HG02973 (cell line): ENCODE results near the gene ULK4.
"Not testable (repeated sequence)": the region's sequence is repeated elsewhere in the genome, so short reads cannot be mapped to it uniquely, and the experiment has no call there.

Source experiments
- ATAC-seq: cut with Tn5 transposase; IDR thresholded peaks from one replicate; pipeline ENCODE4 v1.9.1; 2021; ENCODE audit warnings: moderate library complexity; ENCODE audit not compliant: unreplicated experiment

ULK4 gene

DNA sequence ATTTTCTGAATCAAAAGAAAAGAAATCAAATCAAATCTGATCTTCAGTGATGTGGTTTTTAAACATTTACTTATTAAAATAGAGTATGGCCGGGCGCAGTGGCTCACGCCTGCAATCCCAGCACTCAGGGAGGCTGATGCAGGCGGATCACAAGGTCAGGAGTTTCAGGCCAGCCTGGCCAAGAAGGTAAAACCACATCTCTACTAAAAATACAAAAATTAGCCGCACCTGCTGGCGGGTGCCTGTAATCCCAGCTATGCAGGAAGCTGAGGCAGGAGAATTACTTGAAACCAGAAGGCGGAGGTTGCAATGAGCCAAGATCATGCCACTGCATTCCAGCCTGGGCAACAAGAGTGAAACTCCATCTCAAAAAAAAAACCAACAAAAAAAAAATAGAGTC, 169.1 kb downstream of the ULK4 start:
- ATAC-seq = no peak

DNA sequence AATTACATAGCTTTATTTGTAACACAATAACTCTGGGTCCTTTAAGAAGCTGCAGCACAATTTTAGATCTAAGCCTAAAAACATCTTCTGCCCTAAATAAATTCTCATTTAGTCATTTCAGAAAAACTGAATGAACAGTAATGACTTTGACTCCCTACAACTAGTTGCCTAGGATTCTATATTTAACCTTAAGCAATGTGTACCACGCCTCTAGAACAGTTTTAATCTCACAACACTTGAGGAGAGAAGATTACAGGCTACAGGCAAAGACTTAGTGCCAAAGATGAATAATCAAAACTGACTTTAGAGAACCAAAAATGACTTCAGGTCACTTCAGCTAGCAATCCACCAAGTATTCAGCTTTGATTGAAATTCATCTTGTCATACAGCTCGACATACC, 192.8 kb downstream of the ULK4 start:
- ATAC-seq = no peak

DNA sequence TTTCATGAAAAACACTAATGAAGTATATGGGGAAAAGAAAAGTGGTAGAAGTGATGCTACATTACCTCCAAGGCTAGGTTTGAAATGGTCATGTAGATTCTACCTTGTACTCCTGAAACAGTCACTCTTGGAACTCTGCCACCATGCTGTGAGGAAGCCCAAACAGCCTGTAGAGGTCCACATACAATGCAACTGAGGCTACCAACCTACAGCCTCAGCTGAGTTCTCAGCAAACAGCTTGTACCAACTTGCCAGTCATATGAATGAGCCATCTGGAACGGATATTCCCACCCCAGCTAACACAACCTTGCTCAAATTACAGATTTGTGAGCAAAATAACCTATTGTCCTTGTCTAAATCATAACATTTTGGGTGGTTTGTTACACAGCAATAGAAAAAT, 193.5 kb downstream of the ULK4 start:
- ATAC-seq = no peak

DNA sequence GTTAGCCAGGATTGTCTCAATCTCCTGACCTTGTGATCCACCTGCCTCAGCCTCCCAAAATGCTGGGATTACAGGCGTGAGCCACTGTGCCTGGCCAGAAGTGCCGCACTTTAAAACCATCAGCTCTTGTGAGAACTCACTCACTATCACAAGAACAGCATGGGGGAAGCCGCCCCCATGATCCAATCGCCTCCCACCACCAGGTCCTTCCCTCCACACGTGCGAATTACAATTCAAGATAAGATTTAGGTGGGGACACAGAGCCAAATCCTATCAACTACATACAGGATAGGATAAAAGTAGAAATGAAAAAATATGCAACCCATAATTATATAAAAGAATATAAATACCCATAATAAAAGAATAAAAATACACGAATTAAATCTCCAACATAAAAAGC, 199.0 kb downstream of the ULK4 start:
- ATAC-seq = not testable (repeated sequence)

DNA sequence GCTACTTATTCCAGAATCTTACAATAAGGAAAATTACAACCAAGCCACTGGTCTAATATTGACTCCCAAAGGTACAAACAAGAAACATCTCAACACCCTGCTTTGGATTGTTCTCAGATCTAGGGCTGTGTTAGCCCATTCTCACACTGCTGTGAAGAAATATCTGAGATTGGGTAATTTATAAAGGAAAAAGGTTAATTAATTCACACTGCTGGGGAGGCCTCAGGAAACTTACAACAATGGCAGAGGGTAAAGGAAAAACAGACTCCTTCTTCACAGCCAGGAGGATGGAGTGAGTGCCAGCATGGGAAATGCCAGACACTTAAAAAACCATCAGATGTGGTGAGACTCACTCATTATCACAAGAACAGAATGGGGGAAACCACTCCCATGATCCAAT, 208.3 kb downstream of the ULK4 start:
- ATAC-seq = no peak

DNA sequence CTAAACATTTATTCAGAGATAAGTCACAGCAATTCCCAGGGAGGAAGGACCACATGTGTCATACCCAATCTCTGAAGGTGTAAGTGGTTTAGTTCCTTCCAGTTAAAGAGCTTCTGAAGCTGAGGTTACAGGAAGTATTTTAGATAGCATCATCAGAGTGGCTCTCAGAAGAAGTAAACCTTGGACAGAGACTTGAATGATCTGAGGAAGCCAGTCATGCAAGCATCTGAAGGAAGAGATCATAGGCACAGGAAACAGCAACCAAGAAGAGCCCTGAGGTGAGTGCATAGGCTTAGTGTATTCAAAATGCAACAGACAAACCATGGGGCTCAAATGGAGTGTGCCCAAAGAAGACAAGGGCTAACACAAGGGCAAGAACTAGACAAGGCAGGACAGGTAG, 210.3 kb downstream of the ULK4 start:
- ATAC-seq = no peak

DNA sequence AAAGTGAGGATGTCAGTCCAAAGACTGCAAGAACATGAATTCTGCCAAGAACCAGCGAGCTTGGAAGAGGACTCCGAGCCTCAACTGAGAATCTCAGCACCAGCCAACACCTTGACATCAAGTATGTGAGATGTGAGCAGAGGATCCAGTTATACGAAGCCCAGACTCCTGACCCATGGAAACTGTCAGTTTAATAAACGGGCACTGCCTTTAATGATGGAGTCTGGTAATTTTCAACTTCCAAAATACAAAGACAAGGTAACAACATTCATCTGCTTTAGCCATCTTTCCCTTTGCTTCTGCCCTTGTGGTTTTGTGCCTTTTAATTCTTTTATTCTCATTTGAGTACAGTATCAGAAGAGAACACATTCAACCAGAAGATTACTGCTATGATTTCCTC, 211.9 kb downstream of the ULK4 start:
- ATAC-seq = no peak

DNA sequence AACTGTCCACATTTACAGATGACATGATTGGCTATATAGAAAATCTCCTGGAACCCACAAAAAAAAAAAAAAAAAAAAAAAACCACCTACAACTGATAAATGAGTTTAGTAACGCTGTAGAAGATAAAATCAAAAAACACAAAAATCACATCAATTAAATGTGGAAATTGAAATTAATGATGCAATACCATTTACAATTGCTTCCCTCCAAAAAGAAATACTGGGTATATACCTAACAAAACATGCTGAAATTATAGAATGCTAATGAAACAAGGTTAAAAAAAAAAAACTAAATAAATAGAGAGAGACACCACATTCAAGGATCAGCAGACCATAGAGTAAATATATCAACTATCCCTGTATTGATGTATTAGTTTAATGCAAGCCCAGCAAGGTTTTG, 215.7 kb downstream of the ULK4 start:
- no peak for ATAC-seq

DNA sequence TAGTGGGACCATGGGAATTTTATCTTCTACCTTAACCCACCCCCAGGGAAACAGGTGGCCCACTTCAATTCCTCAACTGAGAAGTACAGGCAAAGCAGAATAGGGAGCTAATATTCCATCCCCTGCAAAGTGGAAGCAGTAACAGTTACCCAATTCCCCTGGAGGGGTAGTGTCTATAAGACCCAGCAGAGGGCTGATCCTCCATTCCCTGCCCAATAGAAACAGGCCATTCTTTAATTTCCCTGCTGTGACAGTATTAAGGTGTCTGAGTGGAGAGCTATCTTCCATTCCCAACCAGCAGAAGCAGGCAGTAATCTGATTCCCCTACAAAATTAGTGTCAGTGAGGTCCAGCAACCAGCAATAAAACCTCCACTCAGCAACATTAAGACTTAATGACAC, 219.8 kb downstream of the ULK4 start:
- ATAC-seq = no peak

DNA sequence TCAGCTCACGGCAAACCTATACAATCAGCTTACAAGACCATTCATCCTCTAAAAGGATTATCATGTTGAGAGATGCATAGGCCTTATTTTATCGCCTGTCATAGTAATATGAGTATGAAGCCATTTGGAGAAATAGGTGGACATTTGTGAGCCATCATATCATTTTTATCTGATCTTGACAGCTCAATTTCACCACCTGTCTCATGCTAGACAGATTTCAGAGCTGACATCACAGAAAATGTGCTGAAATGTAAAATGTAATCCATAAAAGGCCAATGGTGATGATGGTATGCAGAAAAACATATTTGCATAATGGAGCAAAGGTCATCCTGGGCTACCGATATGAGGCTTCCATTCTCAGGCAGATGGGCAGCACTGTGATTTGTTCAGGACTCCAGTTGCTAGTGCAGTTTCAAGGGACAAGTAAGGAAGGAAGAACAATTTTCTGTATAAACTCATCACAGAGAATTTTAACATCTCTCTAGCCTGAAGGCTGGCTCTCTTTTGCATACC, 221.5 kb downstream of the ULK4 start:
- ATAC-seq = no peak

DNA sequence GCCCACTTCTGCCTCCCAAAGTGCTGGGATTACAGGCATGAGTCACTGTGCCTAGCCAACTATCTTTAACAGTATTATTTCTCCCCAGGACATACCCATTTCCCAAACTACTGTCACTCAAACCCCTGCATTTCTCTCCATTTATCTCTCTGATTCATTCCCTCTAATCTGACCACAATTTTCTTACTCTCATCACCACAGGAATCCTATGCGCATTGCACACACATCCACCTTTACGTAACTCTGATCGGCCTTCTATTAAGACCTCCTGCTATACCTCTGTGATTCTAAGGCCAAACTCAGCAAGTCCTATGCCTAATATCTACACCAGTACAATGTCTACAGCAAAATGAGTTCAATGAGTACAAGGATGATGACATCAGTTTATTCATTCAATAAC, 235.0 kb downstream of the ULK4 start:
- no peak for ATAC-seq

DNA sequence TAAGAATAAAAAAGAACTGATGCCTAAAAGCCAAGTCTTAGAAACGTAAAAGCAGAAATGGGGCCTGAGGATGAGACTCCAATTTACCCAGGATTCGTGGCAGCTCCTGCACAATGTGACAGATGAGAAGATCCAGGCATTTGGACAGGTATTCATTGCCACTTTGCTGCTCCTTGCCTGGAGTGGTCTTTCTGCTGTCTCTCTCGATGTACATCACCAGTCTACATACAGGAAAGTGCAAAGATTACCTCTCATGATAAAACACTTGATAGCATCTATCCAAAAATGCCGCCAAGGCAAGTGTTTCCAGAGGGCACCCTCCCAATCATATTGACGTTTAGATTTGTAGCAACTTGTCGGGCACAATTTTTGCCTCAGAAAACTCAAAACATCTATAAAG, 244.3 kb downstream of the ULK4 start:
- no peak for ATAC-seq

DNA sequence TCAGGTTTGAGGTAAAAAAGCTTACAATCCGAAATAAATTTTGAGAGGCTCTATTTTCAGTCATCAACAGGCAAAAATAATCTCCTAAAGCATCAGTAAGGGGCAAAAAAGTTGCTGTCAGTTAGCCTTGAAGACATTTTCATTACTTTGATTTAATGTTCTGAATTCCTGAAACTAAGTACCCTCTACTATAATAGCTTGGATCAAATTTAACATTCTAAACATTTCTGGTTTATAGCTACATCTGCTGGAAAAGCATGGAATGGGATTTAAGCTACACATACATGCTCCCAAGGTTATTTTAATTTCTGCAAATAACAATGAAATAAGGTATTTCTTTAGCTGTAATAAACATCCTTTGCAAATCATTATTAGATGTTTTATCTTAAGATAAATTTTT, 245.4 kb downstream of the ULK4 start:
- ATAC-seq = no peak

DNA sequence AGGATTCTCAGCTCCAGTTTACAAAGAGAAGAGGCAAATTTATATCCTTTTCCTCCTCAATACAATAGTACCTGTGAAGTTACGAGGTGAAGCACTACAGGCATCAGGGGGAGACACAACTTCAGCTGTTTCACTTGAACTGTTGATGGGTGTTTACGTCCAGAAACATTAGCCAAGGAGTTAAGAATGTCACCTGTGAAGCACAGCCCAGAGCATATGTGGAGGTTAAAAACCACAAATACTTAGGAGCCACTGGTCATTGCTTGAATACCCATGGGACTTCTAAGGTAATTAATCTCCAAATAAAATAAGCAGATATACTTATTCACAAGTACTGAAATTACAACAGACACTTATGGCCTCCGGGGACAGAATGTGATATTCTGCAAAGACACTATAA, 246.5 kb downstream of the ULK4 start:
- ATAC-seq = no peak

DNA sequence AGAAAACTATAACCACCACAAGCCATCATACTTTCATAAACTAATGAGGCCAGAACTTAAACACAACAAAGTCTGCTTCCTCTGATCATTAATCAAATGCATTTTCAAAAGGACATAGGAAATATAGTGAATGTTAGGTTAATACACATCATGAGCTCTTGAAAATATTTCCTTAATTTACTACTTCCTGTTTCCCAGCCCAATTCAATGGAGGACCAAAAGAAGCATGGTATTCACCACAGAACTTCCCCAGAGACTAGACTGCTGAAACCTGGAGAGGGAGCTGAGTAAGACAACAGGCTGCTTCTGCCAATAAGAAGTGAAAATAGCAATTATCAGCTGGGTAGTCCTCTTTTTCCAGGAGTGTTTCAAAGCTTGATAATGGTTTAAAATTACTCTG, 250.3 kb downstream of the ULK4 start:
- no peak for ATAC-seq

DNA sequence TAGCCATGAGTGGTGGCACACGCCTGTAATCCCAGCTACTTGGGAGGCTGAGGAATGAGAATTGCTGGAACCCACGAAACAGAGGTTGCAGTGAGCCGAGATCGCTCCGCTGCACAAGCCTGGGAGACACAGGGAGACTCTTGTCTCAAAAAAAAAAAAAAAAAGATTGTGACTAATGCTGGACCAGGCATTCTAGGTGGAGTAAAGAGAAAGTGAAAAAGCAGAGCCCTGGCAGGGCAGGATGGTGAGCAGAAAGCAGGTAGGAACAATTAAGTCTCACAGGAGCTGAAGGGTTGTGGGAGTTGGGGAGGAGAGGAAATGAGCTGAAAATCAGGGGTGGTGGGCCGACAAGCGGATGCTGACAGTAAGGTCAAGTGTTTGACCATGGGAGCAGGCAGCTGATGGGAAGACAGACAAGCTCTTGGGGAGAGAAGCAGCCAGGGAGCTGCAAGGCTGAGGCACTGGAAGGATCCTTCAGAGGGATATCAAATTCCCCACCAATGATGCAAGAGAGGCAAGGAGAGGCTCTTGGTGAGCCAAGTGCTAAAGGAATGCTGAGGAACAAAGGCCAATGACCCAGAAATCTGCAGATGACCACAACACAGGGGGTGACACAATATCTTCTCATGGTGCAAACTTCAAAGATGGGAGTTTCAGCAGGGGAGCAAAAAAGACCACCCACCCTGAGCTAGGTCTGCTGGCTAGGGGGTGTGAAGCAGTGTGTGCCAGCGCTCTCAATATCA, 251.1 kb downstream of the ULK4 start:
- ATAC-seq = no peak

DNA sequence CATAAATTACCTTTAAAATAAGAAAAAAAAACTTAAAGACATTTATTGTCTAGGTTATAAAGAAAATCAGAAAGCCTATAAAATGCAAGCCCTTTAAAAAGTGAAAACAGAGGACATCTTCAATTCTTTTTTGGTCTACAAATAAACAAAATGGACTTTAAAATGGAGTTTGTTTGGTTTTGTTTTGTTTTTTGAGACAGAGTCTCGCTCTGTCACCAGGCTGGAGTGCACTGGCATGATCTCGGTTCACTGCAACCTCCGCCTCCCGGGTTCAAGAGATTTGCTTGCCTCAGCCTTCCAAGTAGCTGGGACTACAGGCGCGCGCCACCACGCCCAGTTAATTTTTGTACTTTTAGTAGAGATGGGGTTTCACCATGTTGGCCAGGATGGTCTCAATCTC, 252.7 kb downstream of the ULK4 start:
- not testable (repeated sequence) for ATAC-seq

DNA sequence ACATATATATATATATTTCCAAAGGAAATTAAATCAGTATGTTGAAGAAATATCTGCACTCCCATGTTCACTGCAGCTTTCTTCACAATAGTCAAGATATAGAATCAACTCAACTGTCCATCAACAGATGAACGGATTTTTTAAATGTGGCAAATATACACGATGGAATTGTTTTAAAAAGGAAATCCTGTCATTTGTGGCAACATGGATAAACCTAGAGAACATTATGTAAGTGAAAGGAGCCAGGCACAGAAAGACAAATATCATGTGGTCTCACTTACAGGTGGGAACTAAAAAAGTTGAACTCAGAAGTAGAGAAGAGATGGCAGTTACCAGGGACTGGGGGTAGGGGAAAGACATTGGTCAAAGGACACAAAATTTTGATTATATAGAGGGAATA, 253.7 kb downstream of the ULK4 start:
- no peak for ATAC-seq

DNA sequence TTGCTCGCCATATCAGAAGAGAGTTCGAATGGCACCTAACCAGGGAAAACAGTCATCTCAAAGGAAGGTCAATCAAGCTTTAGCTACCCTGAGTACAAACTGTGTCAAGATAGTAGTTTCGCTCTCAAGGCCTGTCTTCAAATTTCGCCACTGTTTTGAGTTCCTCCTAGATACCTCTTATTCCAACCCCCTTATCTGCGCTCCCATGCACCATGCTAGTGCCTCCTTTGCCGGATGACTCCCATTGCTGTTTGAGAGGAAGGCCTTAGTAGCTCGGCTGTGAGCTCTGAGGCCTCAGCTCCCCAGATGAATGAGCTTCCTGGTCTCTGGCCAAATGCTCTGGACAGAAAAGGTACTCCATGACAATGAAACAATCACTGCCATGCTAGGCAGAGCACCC, 256.0 kb downstream of the ULK4 start:
- ATAC-seq = no peak

DNA sequence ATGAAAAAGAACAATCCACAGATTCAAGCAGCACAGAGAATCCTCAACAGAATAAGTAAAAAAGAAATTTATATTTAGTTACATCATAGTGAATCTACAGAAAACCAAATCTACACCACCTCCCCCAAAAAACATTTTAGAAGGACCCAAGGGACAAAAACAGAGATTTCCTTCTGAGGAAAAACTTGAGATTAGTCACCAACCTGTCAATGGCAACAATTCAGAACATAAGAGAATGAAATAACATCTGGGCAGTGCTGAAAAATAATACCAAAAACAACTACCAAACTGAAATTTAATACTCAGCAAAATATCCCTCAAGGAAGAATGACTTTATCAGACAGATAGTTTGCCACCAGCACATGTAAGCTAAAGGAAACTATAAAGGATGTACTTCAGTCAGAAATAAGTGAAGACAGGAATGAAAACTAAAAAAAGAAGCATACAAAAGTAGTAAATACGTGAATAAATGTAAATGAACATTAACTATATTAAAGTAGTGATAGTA, 260.7 kb downstream of the ULK4 start:
- ATAC-seq = no peak

DNA sequence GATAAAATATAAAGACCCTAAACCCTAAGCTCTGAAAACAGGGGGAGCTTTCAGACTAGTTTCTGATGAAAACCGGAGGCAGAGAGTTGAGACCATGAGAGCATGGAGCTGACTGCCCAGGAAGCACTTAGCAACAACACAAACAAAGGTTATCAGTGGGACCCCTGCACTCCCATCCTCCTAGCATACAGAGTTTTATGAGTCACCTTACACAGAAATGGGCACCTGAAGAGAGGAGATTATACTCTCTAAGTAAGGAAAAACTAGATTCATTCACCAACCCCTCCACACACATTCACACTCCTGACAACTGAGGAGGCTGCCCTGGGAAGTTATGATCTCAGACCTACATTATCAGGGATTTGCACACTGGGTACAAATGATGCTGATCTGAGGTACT, 261.7 kb downstream of the ULK4 start:
- ATAC-seq = no peak

DNA sequence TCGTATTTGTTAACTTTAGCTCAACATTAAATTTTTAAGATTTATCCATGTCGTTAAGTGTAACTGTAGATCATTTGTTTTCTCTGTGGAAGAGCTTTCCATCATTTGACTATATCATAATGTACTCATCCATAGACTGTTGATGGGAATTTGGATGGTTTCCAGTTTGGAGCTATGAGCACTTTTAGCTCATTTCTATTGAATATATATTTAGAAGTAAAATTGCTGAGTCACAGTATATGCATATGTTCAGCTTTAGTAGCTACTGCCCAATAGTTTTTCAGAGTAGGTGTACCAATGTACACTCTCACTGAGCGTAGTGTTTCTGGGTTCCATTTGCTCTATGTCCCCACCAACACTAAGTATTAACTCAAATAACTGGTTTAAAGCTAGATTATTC, 263.0 kb downstream of the ULK4 start:
- ATAC-seq = no peak

DNA sequence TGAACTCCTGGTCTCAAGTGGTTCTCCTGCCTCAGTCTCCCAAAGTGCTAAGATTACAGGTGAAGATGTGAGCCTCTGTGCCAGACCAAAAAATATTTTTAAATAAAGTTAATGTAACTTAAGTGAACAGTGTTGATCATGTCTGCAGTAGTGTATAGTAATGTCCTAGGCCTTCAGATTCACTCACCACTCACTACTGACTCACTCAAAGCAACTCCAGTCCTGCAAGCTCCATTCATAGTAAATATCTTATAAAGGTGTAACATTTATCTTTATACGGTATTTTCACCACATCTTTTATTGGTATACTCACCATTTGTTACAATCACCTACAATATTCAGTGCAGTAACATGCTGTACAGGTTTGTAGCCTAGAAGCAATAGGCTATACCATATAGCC, 264.2 kb downstream of the ULK4 start:
- ATAC-seq = no peak
